Neural cell (in vitro differentiated cells): ENCODE results near the gene LPCAT3. TPM values are rescaled to one million over a fixed set of nuclear protein-coding genes. Genes with fewer than 3 reads are reported as not detected.

Source experiments
- H2AFZ ChIP-seq: fragments of 200-600, 300-800 bp; sonication (generic), shearing (Covaris generic); 2 replicates; pipeline ENCODE4 v1.6.0; 2014; ENCODE audit warnings: low read depth, mild to moderate bottlenecking, antibody characterized with exemption, low read length, moderate library complexity
- H3F3A ChIP-seq: fragments of 200-600 bp; shearing (Covaris generic); 2 replicates; pipeline ENCODE4 v1.6.1; 2016; ENCODE audit warnings: mild to moderate bottlenecking, moderate library complexity, mixed read lengths, antibody characterized with exemption, low read length; ENCODE audit not compliant: insufficient read depth, poor library complexity, severe bottlenecking
- H3K27ac ChIP-seq: fragments of 200-600, 300-800 bp; sonication (generic), shearing (Covaris generic); 2 replicates; pipeline ENCODE4 v1.5.1; 2014; ENCODE audit warnings: mild to moderate bottlenecking, low read length, moderate library complexity
- H3K27me3 ChIP-seq: fragments of 300-800, 200-600 bp; sonication (generic), shearing (Covaris generic); 2 replicates; pipeline ENCODE4 v1.6.0; 2014; ENCODE audit warnings: mild to moderate bottlenecking, low read depth, low read length, moderate library complexity; ENCODE audit not compliant: insufficient read depth
- H3K36me3 ChIP-seq: fragments of 300-800, 200-600 bp; sonication (generic), shearing (Covaris generic); 2 replicates; pipeline ENCODE4 v1.5.1; 2014; ENCODE audit warnings: mild to moderate bottlenecking, antibody characterized with exemption, low read length, moderate library complexity; ENCODE audit not compliant: insufficient read depth
- H3K4me2 ChIP-seq: fragments of 300-800, 200-600 bp; sonication (generic), shearing (Covaris generic); 2 replicates; pipeline ENCODE4 v1.6.0; 2014; ENCODE audit warnings: mild to moderate bottlenecking, low read length
- H3K4me3 ChIP-seq: fragments of 300-800, 200-600 bp; sonication (generic), shearing (Covaris generic); 2 replicates; pipeline ENCODE4 v1.5.1; 2014; ENCODE audit warnings: mild to moderate bottlenecking, low read length, moderate library complexity
- H3K79me2 ChIP-seq: fragments of 200-600 bp; shearing (Covaris generic); replicated peaks from 2 replicates; pipeline ENCODE4 v1.6.0; 2014; ENCODE audit warnings: mild to moderate bottlenecking, low read length, moderate library complexity; ENCODE audit not compliant: insufficient read depth
- H3K9ac ChIP-seq: fragments of 300-800, 200-600 bp; sonication (generic), shearing (Covaris generic); 2 replicates; pipeline ENCODE4 v1.6.1; 2016; ENCODE audit warnings: mild to moderate bottlenecking, low read length, mixed read lengths
- H3K9me2 ChIP-seq: fragments of 200-600 bp; shearing (Covaris generic); 2 replicates; pipeline ENCODE4 v1.6.1; 2016; ENCODE audit warnings: mild to moderate bottlenecking, low read length, mixed read lengths; ENCODE audit not compliant: insufficient read depth
- H3K9me3 ChIP-seq: fragments of 200-600, 300-800 bp; sonication (generic), shearing (Covaris generic); 2 replicates; pipeline ENCODE4 v1.6.1; 2016; ENCODE audit warnings: mild to moderate bottlenecking, mixed run types, low read length, moderate library complexity, mixed read lengths
- H4K20me1 ChIP-seq: fragments of 200-600 bp; shearing (Covaris generic); 2 replicates; pipeline ENCODE4 v1.6.1; 2016; ENCODE audit warnings: mild to moderate bottlenecking, mixed run types; ENCODE audit not compliant: insufficient read depth
- EP300 ChIP-seq: fragments of 450-650 bp; conservative IDR thresholded peaks from 2 replicates; pipeline ENCODE4 v1.6.1; 2014; ENCODE audit warnings: antibody characterized with exemption, mild to moderate bottlenecking, moderate library complexity; ENCODE audit not compliant: poor library complexity, severe bottlenecking
- EZH2 ChIP-seq: fragments of 200-600, 300-800 bp; shearing (Covaris generic), sonication (generic); IDR thresholded peaks from 2 replicates; pipeline ENCODE4 v1.6.1; 2014; ENCODE audit warnings: antibody characterized with exemption, low read length, borderline replicate concordance, mild to moderate bottlenecking; ENCODE audit not compliant: insufficient read depth, poor library complexity, severe bottlenecking
- MXI1 ChIP-seq: fragments of 450-650 bp; conservative IDR thresholded peaks from 2 replicates; pipeline ENCODE4 v1.6.1; 2014; ENCODE audit warnings: antibody characterized with exemption, mild to moderate bottlenecking; ENCODE audit not compliant: poor library complexity, severe bottlenecking
- POLR2AphosphoS5 ChIP-seq: IDR thresholded peaks from 2 replicates; pipeline ENCODE4 v1.6.1; 2012
- RAD21 ChIP-seq: fragments of 450-650 bp; conservative IDR thresholded peaks from 2 replicates; pipeline ENCODE4 v1.6.1; 2014; ENCODE audit warnings: antibody characterized with exemption, mild to moderate bottlenecking, moderate library complexity
- REST ChIP-seq: IDR thresholded peaks from 2 replicates; pipeline ENCODE4 v1.6.1; 2012; ENCODE audit warnings: borderline replicate concordance
- SMC3 ChIP-seq: fragments of 450-650 bp; conservative IDR thresholded peaks from 2 replicates; pipeline ENCODE4 v1.6.1; 2014; ENCODE audit warnings: antibody characterized with exemption, mild to moderate bottlenecking, moderate library complexity; ENCODE audit not compliant: poor library complexity
- TAF1 ChIP-seq: IDR thresholded peaks from 2 replicates; pipeline ENCODE4 v1.6.1; 2012; ENCODE audit warnings: low read depth
- polyA plus RNA-seq: library from polyadenylated mRNA; depleted of rRNA; stranded (reverse); fragments of >200 nt; gene quantifications from 2 replicates; pipeline ENCODE4 v1.2.3, GENCODE V29; 2014
- TF ChIP-seq, protein P1 (sequence below): fragments of 450-650 bp; IDR thresholded peaks from 2 replicates; pipeline ENCODE4 v1.5.1; 2014; ENCODE audit warnings: antibody characterized with exemption, mild to moderate bottlenecking, moderate library complexity; ENCODE audit not compliant: poor library complexity, severe bottlenecking

Gene LPCAT3
- polyA plus RNA-seq, 1 donor from 2014 or later: 14.4 TPM

- Histone ChIP-seq H3K9ac (peak overlapping the region; percentile 98), H3K79me2 (peaks cover 47% of the 10 kb centered on the region), H3K4me3 (peak overlapping the region; percentile 77), H4K20me1 (peaks cover 10% of the 10 kb centered on the region), H3K4me2 (peak overlapping the region; percentile 97), H3K36me3 (peaks cover under 1% of the 10 kb centered on the region), H3K27ac (peak overlapping the region; percentile 86), H3K9me3 (no peaks in the 10 kb centered on the region), H3K27me3 (no peaks in the 10 kb centered on the region), H3F3A (peaks cover 8% of the 10 kb centered on the region), H3K9me2 (no peaks in the 10 kb centered on the region), H2AFZ (peak overlapping the region; percentile 54)
- TF ChIP-seq TAF1 (peak; percentile 29), EP300 (no peak), REST (no peak), SMC3 (no peak), MXI1 (peak; percentile 35), POLR2AphosphoS5 (no peak), EZH2 (no peak), RAD21 (no peak)
- TF ChIP-seq, protein P1, sequence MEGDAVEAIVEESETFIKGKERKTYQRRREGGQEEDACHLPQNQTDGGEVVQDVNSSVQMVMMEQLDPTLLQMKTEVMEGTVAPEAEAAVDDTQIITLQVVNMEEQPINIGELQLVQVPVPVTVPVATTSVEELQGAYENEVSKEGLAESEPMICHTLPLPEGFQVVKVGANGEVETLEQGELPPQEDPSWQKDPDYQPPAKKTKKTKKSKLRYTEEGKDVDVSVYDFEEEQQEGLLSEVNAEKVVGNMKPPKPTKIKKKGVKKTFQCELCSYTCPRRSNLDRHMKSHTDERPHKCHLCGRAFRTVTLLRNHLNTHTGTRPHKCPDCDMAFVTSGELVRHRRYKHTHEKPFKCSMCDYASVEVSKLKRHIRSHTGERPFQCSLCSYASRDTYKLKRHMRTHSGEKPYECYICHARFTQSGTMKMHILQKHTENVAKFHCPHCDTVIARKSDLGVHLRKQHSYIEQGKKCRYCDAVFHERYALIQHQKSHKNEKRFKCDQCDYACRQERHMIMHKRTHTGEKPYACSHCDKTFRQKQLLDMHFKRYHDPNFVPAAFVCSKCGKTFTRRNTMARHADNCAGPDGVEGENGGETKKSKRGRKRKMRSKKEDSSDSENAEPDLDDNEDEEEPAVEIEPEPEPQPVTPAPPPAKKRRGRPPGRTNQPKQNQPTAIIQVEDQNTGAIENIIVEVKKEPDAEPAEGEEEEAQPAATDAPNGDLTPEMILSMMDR: no peak
Measured at GRCh38 chr12:6928703-6929407, 89.4 kb downstream of the LPCAT3 start.

DNA sequence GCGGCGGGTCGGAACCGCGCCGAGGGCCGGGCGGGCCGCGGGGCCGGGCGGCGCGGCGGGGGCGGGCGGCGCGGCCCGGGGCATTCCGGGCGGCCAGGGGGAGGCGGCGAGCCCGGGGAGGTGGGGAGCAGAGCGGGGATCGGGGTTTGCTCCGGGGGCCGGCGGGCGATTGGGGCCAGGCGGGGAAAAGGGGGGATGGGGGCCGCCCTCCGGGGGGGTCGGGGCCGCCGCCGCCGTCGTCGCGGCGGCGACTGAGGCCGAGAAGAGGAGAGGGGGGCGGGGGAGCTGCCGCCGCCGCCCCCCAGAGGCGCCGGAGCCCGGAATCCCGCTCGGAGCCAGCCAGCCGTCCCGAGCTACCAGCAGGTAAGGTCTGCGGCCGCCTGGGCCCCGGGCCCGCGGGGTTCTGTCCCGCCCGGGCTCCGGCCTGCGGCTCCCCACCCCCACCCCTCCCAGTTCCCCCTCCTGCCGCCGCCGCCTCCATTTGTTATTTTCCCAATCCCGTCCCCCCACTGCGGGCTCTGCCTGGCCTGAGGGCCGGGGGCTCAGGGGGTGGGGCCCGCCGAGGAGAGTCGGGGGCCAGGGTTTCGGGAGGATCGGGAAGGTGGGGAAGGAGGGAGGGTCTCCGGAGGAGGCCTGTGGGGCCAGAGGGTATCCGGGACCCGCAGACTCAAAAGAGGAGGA is 90.1 kb downstream of the LPCAT3 start:
- TF ChIP-seq, protein P1: no peak
- TF ChIP-seq EP300 (no peak), EZH2 (no peak), REST (no peak), POLR2AphosphoS5 (no peak), TAF1 (no peak), MXI1 (no peak), RAD21 (no peak)
- Histone ChIP-seq H3F3A (peaks cover 8% of the 10 kb centered on the region), H3K27ac (peak overlapping the region; percentile 86), H3K4me2 (peak overlapping the region; percentile 97), H4K20me1 (peaks cover 4% of the 10 kb centered on the region), H3K9me2 (no peaks in the 10 kb centered on the region), H3K9ac (peak overlapping the region; percentile 98), H3K36me3 (no peaks in the 10 kb centered on the region), H2AFZ (peak overlapping the region; percentile 54), H3K27me3 (no peaks in the 10 kb centered on the region), H3K79me2 (peaks cover 41% of the 10 kb centered on the region), H3K9me3 (no peaks in the 10 kb centered on the region), H3K4me3 (peak overlapping the region; percentile 77)
